Thyroid gland (tissue), 4 donors: Measurements from ENCODE around the gene CAD. TPM values are rescaled to one million over a fixed set of nuclear protein-coding genes. Genes with fewer than 3 reads are reported as not detected.
"Not testable (repeated sequence)": the region's sequence is repeated elsewhere in the genome, so short reads cannot be mapped to it uniquely, and the experiment has no call there.

Source experiments
- DNase-seq, 2 donors: peaks; one replicate each; pipeline ENCODE4 v3.0.0-alpha.2; 2019
- H3K27ac ChIP-seq, 3 donors: fragments of 200-600 bp; sonication (generic); 1 replicate in 2 of 3; 2 replicates in 1 of 3; pipeline ENCODE4 v1.5.1; 2016 to 2019; ENCODE audit warnings: mild to moderate bottlenecking in 1 of 3, moderate library complexity in 1 of 3
- H3K27me3 ChIP-seq: fragments of 200-600 bp; sonication (generic); one replicate; pipeline ENCODE4 v1.5.1; 2019
- H3K36me3 ChIP-seq, 2 donors: fragments of 200-600 bp; sonication (generic); one replicate each; pipeline ENCODE4 v1.5.1; 2016 to 2019
- H3K4me1 ChIP-seq, 2 donors: fragments of 200-600 bp; sonication (generic); one replicate each; pipeline ENCODE4 v1.5.1; 2017 to 2019
- H3K4me3 ChIP-seq, 3 donors: fragments of 200-600 bp; sonication (generic); replicated peaks in 1 of 3; 1 replicate in 2 of 3; 2 replicates in 1 of 3; pipeline ENCODE4 v1.5.1; 2016; ENCODE audit warnings: mild to moderate bottlenecking in 1 of 3
- H3K9me3 ChIP-seq: fragments of 200-600 bp; sonication (generic); one replicate; pipeline ENCODE4 v1.5.1; 2017
- POLR2A ChIP-seq, 2 donors: fragments of 450-650 bp; IDR thresholded peaks; one replicate each; pipeline ENCODE4 v1.6.1; 2017; ENCODE audit warnings: antibody characterized with exemption in 2 of 2, mild to moderate bottlenecking in 2 of 2, moderate library complexity in 1 of 2
- WGBS, 2 donors: methylation state at CpG; one replicate each; pipeline ENCODE4 v1.1.5; 2017; 5-methylcytosine and 5-hydroxymethylcytosine counted together
- intact Hi-C: fragments of 100-400 bp; cut with DNase I; formaldehyde crosslinking; loops from one replicate; pipeline ENCODE4 v1.15.1; 2023
- total RNA-seq, 4 donors: library from RNA; depleted of rRNA; stranded (reverse); fragments of >200 nt; gene quantifications; one replicate each; pipeline ENCODE4 v1.2.3, GENCODE V29; 2016
- TF ChIP-seq, protein P1 (sequence below), 6 experiments: fragments of 200-600 bp in 3 of 6; fragments of 450-650 bp in 3 of 6; sonication (generic) in 3 of 6; IDR thresholded peaks; one replicate each; pipeline ENCODE4 v1.5.1; 2016 to 2019; ENCODE audit warnings: antibody characterized with exemption in 6 of 6, mild to moderate bottlenecking in 2 of 6, inconsistent platforms in 1 of 6, moderate library complexity in 1 of 6

The CAD gene
- total RNA-seq, 4 donors from 2014 or later: 16.5 to 31.9 (median 28.2) TPM

DNA sequence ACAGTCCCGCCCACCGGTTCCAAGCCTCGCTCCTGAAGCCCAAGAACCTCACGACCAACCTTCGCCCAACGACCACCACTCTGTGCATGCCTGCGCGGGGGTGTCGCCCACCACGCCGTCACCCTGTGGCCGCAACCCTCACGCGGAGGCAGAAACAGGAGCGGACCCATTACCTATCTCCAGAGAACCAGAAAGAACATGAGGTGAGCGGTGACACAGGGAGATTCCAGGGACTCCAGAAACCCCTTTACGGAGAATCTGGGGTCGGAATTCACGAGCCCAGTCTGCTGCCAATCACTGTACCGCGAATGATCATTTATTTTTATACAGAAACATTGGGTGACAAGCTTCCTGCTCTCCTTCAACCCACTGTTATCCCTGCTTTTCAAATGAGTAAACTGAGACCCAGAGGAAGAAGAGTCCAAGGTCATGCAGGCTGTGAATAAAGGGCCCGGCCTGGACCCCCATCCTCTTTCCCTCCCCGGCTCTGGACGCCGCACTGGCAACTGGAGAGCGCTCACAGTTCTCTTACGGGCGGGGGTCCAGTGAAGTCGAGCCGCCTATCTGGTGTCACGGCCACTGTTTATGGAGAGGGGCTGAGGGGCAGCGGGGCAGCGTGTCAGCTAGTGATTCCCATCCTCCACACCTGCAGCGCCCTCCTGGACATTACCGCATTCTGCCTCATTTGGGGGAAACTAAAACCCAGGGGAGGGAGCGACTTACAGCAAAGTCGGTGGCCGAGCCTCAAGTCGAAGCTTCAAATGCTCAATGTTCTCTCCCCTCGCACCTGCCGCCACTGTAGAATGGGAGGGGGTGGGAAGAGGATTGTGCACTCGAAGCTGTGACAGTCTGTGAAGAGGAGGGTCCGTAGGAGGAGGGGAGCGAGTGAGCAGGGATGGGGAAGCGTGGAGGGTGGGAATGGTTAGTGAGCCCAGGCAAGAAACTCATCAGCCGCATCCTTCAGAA, 46.4 kb downstream of the CAD start:
- Histone ChIP-seq H3K27me3 (peaks cover 29% of the 10 kb centered on the region), H3K4me3 (peak overlapping the region in 2 of 3 donors; percentile 12 to 47), H3K9me3 (no peaks in the 10 kb centered on the region), H3K27ac (no peak overlapping the region), H3K36me3 (no peaks in the 10 kb centered on the region), H3K4me1 (peaks cover 30 to 38% of the 10 kb centered on the region in 2 donors)
- 3% methylated on average over 29 to 37 of the region's 46 CpGs for WGBS, 2 donors
- no peak for DNase-seq
- intact Hi-C loops: no loop called here
- TF ChIP-seq POLR2A (IDR thresholded peaks at IDR 0.05): no peak
- TF ChIP-seq, protein P1, sequence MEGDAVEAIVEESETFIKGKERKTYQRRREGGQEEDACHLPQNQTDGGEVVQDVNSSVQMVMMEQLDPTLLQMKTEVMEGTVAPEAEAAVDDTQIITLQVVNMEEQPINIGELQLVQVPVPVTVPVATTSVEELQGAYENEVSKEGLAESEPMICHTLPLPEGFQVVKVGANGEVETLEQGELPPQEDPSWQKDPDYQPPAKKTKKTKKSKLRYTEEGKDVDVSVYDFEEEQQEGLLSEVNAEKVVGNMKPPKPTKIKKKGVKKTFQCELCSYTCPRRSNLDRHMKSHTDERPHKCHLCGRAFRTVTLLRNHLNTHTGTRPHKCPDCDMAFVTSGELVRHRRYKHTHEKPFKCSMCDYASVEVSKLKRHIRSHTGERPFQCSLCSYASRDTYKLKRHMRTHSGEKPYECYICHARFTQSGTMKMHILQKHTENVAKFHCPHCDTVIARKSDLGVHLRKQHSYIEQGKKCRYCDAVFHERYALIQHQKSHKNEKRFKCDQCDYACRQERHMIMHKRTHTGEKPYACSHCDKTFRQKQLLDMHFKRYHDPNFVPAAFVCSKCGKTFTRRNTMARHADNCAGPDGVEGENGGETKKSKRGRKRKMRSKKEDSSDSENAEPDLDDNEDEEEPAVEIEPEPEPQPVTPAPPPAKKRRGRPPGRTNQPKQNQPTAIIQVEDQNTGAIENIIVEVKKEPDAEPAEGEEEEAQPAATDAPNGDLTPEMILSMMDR (IDR thresholded peaks at IDR 0.05): no peak

DNA sequence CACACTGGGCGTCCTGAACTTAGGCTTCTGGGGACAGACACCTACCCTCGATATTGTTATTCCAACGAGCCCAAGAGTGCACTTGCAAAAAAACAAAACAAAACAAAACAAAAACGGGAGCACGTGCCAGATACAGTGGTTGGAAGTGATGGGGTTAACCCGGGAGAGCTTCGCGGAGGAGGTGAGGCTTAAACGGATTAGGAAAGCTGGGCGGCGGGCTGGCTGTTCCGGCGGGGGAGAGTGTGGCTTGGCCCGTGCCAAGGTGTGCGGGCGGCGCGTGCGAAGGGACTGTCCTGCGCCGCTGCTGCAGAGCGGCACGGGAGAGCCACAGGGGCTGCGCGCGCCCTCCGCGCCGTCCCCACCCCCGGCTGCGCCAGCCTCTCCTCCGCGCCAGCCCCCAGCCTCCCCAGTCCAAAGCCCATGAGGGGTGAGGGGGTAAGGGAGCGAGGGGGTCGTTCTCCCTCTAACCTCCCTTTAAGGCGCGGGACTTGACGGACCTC, 47.1 kb downstream of the CAD start:
- 0 to 2% methylated on average over 14 to 23 of the region's 38 CpGs for WGBS, 2 donors
- H3K4me3 ChIP-seq: peak overlapping the region in 1 of 3 donors; percentile 14
- peaks cover 29% of the 10 kb centered on the region for H3K27me3 ChIP-seq
- H3K9me3 ChIP-seq: no peaks in the 10 kb centered on the region
- H3K36me3 ChIP-seq: no peaks in the 10 kb centered on the region
- H3K4me1 ChIP-seq: peaks cover 30 to 38% of the 10 kb centered on the region in 2 donors
- TF ChIP-seq, protein P1 (IDR thresholded peaks at IDR 0.05): no peak
- TF ChIP-seq POLR2A (IDR thresholded peaks at IDR 0.05): no peak
- no peak overlapping the region for H3K27ac ChIP-seq
- intact Hi-C loops: no loop called here
- DNase-seq: no peak

DNA sequence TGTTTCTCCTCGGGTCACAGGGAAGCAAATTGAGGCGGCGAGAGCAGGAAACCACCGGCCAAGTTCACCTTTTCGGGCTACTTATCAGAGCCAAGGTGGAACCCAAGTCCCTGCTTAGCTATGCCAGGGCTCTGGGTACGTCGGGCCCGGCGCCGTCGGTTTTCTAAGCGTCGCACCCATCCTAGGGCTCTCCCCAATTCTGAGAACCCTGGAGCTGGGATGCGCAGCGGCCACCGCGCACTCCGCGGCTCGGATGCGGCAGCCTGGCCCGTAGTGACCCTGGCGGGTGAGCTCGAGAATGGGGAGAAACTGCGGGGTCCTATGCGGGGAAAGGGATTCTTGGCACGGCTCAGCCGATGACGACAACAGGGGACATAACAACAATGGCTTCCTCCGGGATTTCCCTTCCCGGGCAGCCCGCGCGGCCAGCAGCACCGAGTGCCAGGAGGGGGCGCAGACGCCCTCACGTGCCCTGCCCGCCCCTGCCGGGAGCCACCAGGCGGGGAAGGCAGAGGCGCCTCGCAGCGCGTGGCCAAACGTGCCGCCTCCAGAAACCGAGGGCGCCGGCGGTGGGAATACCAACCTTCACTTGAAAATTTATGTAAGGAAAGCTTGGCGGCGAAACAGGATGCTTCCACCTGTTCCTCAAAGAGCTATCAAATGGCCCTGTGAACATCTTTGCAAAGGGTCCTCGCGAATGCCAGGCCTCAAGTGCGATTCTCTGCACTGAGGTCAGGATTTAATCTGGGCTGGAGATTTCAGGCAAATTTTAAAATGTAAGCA, 47.8 kb downstream of the CAD start:
- Histone ChIP-seq H3K27me3 (peaks cover 29% of the 10 kb centered on the region), H3K9me3 (no peaks in the 10 kb centered on the region), H3K36me3 (no peaks in the 10 kb centered on the region), H3K4me3 (peak overlapping the region in 1 of 3 donors; percentile 14), H3K4me1 (peaks cover 30 to 38% of the 10 kb centered on the region in 2 donors), H3K27ac (no peak overlapping the region)
- intact Hi-C loops: no loop called here
- DNase-seq: peak; percentile 73 to 81
- 9% methylated on average over 17 to 20 of the region's 56 CpGs for WGBS, 2 donors
- TF ChIP-seq, protein P1 (IDR thresholded peaks at IDR 0.05): peak in 4 of 6 experiments; percentile 30 to 61 (median 50)
- TF ChIP-seq POLR2A (IDR thresholded peaks at IDR 0.05): no peak

DNA sequence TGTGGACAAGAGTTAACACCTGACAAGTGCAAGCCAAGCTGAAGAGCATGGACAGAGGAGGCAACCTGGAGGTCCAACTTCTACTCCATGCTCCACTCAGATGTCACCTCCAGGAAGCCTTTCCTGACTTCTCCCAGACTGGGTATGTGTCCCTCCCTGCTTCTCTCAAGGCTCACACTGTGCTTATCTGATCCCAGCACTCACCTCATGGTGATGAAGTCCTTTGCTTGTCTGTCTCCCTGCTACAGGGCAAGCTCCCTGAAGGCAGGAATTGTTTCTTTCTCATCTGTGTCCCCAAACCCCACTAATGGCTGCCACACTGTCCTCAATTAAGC, 48.3 kb downstream of the CAD start:
- DNase-seq: no peak
- Histone ChIP-seq H3K4me3 (no peak overlapping the region), H3K9me3 (no peaks in the 10 kb centered on the region), H3K4me1 (peaks cover 30 to 38% of the 10 kb centered on the region in 2 donors), H3K27ac (no peak overlapping the region), H3K27me3 (peaks cover 29% of the 10 kb centered on the region), H3K36me3 (no peaks in the 10 kb centered on the region)
- TF ChIP-seq, protein P1 (IDR thresholded peaks at IDR 0.05): no peak
- no peak for TF ChIP-seq POLR2A (IDR thresholded peaks at IDR 0.05)
- intact Hi-C loops: no loop called here

DNA sequence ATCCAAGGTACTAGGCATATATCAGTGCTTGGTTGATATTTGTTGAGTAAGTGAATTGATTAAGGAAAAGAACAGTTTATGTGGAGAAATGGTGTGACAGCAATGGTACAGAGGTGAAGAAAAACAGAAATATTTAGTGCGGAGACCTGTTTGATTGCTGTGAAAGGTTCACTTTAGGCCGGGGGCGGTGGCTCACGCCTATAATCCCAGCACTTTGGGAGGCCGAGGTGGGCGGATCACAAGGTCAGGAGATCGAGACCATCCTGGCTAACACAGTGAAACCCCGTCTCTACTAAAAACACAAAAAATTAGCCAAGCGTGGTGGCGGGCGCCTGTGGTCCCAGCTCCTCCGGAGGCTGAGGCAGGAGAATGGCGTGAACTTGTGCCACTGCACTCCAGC, 51.1 kb downstream of the CAD start:
- H3K27me3 ChIP-seq: not testable (repeated sequence)

More for the DNA sequence above, 51.1 kb downstream of the CAD start:
- intact Hi-C loops, H3K27ac ChIP-seq, H3K9me3 ChIP-seq, DNase-seq, H3K36me3 ChIP-seq, H3K4me3 ChIP-seq: not testable (repeated sequence)
- 56 to 62% methylated on average over 13 of the region's 13 CpGs for WGBS, 2 donors
- H3K4me1 ChIP-seq: peaks cover 20 to 22% of the 10 kb centered on the region in 2 donors
